Measurements from ENCODE around the gene BNC2. TPM values are rescaled to one million over a fixed set of nuclear protein-coding genes. Genes with fewer than 3 reads are reported as not detected.
"Not testable (repeated sequence)": the region's sequence is repeated elsewhere in the genome, so short reads cannot be mapped to it uniquely, and the experiment has no call there.

Gene BNC2
- total RNA-seq, 1 donor, result 53.9 TPM

DNA sequence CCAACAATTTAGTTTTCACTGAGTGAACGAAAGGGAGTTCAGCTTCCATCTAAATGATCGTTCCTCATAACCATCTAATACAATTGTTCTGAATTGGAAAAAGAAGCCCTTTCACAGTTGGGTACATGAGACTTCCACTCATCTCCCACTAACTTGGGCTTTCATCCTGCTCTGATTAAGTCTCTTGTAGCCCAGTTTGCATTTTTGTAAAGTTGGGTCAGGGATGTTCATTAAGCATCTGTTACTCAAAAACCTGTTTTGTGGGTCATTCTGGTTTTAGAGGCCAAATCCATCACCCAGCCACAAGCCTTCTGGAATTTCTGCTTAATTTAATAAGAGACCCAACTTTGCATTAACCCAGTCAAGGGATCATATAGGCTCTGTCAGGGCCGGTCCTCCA is 385.3 kb downstream of the BNC2 start:
- TF ChIP-seq, protein P1, sequence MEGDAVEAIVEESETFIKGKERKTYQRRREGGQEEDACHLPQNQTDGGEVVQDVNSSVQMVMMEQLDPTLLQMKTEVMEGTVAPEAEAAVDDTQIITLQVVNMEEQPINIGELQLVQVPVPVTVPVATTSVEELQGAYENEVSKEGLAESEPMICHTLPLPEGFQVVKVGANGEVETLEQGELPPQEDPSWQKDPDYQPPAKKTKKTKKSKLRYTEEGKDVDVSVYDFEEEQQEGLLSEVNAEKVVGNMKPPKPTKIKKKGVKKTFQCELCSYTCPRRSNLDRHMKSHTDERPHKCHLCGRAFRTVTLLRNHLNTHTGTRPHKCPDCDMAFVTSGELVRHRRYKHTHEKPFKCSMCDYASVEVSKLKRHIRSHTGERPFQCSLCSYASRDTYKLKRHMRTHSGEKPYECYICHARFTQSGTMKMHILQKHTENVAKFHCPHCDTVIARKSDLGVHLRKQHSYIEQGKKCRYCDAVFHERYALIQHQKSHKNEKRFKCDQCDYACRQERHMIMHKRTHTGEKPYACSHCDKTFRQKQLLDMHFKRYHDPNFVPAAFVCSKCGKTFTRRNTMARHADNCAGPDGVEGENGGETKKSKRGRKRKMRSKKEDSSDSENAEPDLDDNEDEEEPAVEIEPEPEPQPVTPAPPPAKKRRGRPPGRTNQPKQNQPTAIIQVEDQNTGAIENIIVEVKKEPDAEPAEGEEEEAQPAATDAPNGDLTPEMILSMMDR (IDR thresholded peaks at IDR 0.05; ENCODE audit: extremely low read depth, low read depth, low read length), result no peak
- H3K36me3 ChIP-seq (ENCODE audit: insufficient read depth, low read length), result no peaks in the 10 kb centered on the region
- DNase-seq (ENCODE audit: insufficient read length, low spot score, missing footprints), result no peak

DNA sequence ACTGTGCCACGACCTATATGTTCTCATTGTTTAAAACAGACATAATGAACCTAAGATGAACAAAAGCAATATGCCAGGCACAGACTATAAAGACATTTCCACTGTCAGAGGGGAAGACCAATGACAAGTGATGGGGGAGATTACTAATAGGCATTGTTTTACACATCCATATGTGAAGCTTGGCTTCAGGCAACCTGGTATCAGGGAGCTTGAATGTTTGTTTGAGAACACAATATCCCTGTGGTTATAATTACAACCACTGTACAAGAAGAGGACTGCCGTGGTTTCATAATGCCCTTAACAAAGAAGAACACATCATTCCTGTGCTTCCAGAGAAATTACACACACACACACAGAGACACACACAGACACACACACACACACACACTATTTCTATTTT is 385.7 kb downstream of the BNC2 start:
- no peak overlapping the region for H3K4me3 ChIP-seq (ENCODE audit: insufficient read depth, low read length)
- TF ChIP-seq, protein P1 (IDR thresholded peaks at IDR 0.05; ENCODE audit: extremely low read depth, low read depth, low read length), result no peak
- H3K4me1 ChIP-seq (ENCODE audit: insufficient read depth, low read length), result peaks cover 10% of the 10 kb centered on the region
- H3K9me3 ChIP-seq (ENCODE audit: low read depth, low read length), result no peaks in the 10 kb centered on the region
- no peaks in the 10 kb centered on the region for H3K36me3 ChIP-seq (ENCODE audit: insufficient read depth, low read length)
- H3K79me2 ChIP-seq (ENCODE audit: insufficient read depth, low read length), result peaks cover 3% of the 10 kb centered on the region
- H3K27me3 ChIP-seq (ENCODE audit: insufficient read depth, low read length), result no peaks in the 10 kb centered on the region
- DNase-seq (ENCODE audit: insufficient read length, low spot score, missing footprints), result no peak
- no peak overlapping the region for H3K27ac ChIP-seq (ENCODE audit: low read depth, low read length)
- no peak overlapping the region for H3K4me2 ChIP-seq (ENCODE audit: insufficient read depth, low read length)
- H2AFZ ChIP-seq (ENCODE audit: low read length), result no peak overlapping the region
- H4K20me1 ChIP-seq (ENCODE audit: insufficient read depth, low read length), result no peaks in the 10 kb centered on the region

More for the DNA sequence above, 385.3 kb downstream of the BNC2 start:
- no peak overlapping the region for H2AFZ ChIP-seq (ENCODE audit: low read length)
- no peak overlapping the region for H3K4me2 ChIP-seq (ENCODE audit: insufficient read depth, low read length)
- peaks cover 3% of the 10 kb centered on the region for H3K79me2 ChIP-seq (ENCODE audit: insufficient read depth, low read length)
- H3K4me3 ChIP-seq (ENCODE audit: insufficient read depth, low read length), result no peak overlapping the region
- H3K4me1 ChIP-seq (ENCODE audit: insufficient read depth, low read length), result peaks cover 10% of the 10 kb centered on the region
- H3K9me3 ChIP-seq (ENCODE audit: low read depth, low read length), result no peaks in the 10 kb centered on the region
- no peaks in the 10 kb centered on the region for H3K27me3 ChIP-seq (ENCODE audit: insufficient read depth, low read length)
- no peak overlapping the region for H3K27ac ChIP-seq (ENCODE audit: low read depth, low read length)
- H4K20me1 ChIP-seq (ENCODE audit: insufficient read depth, low read length), result no peaks in the 10 kb centered on the region

DNA sequence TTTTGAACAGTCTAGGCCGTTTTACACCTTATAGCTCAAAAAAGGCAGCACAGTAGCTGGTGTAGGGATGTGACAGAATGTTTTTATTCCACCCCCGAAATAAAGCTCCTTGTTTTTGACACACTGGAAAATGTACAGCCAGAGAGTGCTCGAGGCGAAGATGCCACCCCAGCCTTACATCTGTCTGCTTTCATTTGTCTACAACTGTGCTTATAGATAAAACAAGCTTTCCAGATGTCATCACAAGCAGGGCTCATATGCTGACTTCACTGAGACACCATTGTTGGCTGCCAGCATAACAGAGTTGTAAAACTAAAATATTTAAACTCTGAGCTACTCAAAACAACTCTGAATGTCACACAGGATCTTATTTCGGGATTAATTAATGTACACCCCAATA is 386.3 kb downstream of the BNC2 start:
- Histone ChIP-seq H3K4me1 (ENCODE audit: insufficient read depth, low read length) (peaks cover 10% of the 10 kb centered on the region), H3K27me3 (ENCODE audit: insufficient read depth, low read length) (no peaks in the 10 kb centered on the region), H3K79me2 (ENCODE audit: insufficient read depth, low read length) (peaks cover 3% of the 10 kb centered on the region), H2AFZ (ENCODE audit: low read length) (no peak overlapping the region), H3K36me3 (ENCODE audit: insufficient read depth, low read length) (no peaks in the 10 kb centered on the region), H3K9me3 (ENCODE audit: low read depth, low read length) (no peaks in the 10 kb centered on the region), H3K27ac (ENCODE audit: low read depth, low read length) (no peak overlapping the region), H3K4me3 (ENCODE audit: insufficient read depth, low read length) (no peak overlapping the region), H3K4me2 (ENCODE audit: insufficient read depth, low read length) (no peak overlapping the region), H4K20me1 (ENCODE audit: insufficient read depth, low read length) (no peaks in the 10 kb centered on the region)
- TF ChIP-seq, protein P1 (IDR thresholded peaks at IDR 0.05; ENCODE audit: extremely low read depth, low read depth, low read length), result no peak
- no peak for DNase-seq (ENCODE audit: insufficient read length, low spot score, missing footprints)

GRCh38 chr9:16482764-16483163 is 387.7 kb downstream of the BNC2 start:
- TF ChIP-seq, protein P1 (IDR thresholded peaks at IDR 0.05; ENCODE audit: extremely low read depth, low read depth, low read length), result no peak
- no peak overlapping the region for H3K4me2 ChIP-seq (ENCODE audit: insufficient read depth, low read length)
- peaks cover 3% of the 10 kb centered on the region for H3K36me3 ChIP-seq (ENCODE audit: insufficient read depth, low read length)
- H2AFZ ChIP-seq (ENCODE audit: low read length), result no peak overlapping the region
- no peak overlapping the region for H3K27ac ChIP-seq (ENCODE audit: low read depth, low read length)
- peaks cover 5% of the 10 kb centered on the region for H3K79me2 ChIP-seq (ENCODE audit: insufficient read depth, low read length)
- H3K9me3 ChIP-seq (ENCODE audit: low read depth, low read length), result no peaks in the 10 kb centered on the region
- H3K4me1 ChIP-seq (ENCODE audit: insufficient read depth, low read length), result peaks cover 10% of the 10 kb centered on the region
- H4K20me1 ChIP-seq (ENCODE audit: insufficient read depth, low read length), result no peaks in the 10 kb centered on the region
- DNase-seq (ENCODE audit: insufficient read length, low spot score, missing footprints), result no peak
- no peak overlapping the region for H3K4me3 ChIP-seq (ENCODE audit: insufficient read depth, low read length)
- H3K27me3 ChIP-seq (ENCODE audit: insufficient read depth, low read length), result no peaks in the 10 kb centered on the region

DNA sequence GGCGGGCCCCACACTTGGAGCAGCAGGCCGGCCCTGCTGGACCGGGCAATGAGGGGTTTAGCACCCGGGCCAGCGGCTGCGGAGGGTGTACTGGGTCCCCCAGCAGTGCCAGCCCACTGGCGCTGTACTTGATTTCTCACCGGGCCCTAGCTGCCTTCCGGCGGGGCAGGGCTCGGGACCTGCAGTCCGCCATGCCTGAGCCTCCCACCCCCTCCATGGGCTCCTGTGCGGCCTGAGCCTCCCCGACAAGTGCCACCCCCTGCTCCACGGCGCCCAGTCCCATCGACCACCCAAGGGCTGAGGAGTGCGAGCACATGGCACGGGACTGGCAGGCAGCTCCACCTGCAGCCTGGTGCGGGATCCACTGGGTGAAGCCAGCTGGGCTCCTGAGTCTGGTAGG is 389.9 kb downstream of the BNC2 start:
- not testable (repeated sequence) for H4K20me1 ChIP-seq (ENCODE audit: insufficient read depth, low read length); H2AFZ ChIP-seq (ENCODE audit: low read length); H3K36me3 ChIP-seq (ENCODE audit: insufficient read depth, low read length); H3K79me2 ChIP-seq (ENCODE audit: insufficient read depth, low read length); H3K4me2 ChIP-seq (ENCODE audit: insufficient read depth, low read length); H3K4me3 ChIP-seq (ENCODE audit: insufficient read depth, low read length); H3K27me3 ChIP-seq (ENCODE audit: insufficient read depth, low read length); DNase-seq (ENCODE audit: insufficient read length, low spot score, missing footprints); H3K9me3 ChIP-seq (ENCODE audit: low read depth, low read length); H3K27ac ChIP-seq (ENCODE audit: low read depth, low read length)
- peaks cover 20% of the 10 kb centered on the region for H3K4me1 ChIP-seq (ENCODE audit: insufficient read depth, low read length)
